ENCODE data around the gene SPACA4.

GRCh38 chr19:48603850-48604249, 2.7 kb upstream of the SPACA4 start:
- no peak for TF ChIP-seq CTCF (IDR thresholded peaks at IDR 0.05; ENCODE audit: low read length)
- no peak for TF ChIP-seq EZH2 (optimal IDR thresholded peaks at IDR 0.05; ENCODE audit: low read depth, low read length)
- no peak for TF ChIP-seq EZH2phosphoT487 (IDR thresholded peaks at IDR 0.05; ENCODE audit: low read length)

Measured in MM.1S (cell line).